GM13977 (cell line): ENCODE measurements around the gene MTHFD1L.

Experiments
- DNase-seq: peaks from one replicate; pipeline ENCODE4 v3.0.0; 2012; ENCODE audit warnings: low spot score
- CTCF ChIP-seq: IDR thresholded peaks from 2 replicates; pipeline ENCODE4 v1.5.1; 2012; ENCODE audit warnings: mild to moderate bottlenecking, control low read depth; ENCODE audit not compliant: insufficient read depth; ENCODE audit errors: extremely low read depth, missing control alignments
- in situ Hi-C: fragments of 300-500 bp; cut with MboI; formaldehyde crosslinking; loops from one replicate; pipeline ENCODE4 v1.12.0; 2022; ENCODE audit warnings: low sequenced_read_pairs, low pct_unique_long_range_greater_than_20kb, mixed read lengths, inconsistent platforms; ENCODE audit not compliant: unreplicated experiment

Gene MTHFD1L

GRCh38 chr6:150939399-150939798 lies 73.9 kb downstream of the MTHFD1L start:
- no peak for TF ChIP-seq CTCF
- in situ Hi-C loops, result no loop called here
- no peak for DNase-seq

GRCh38 chr6:150940941-150941340 lies 75.4 kb downstream of the MTHFD1L start:
- no peak for DNase-seq
- in situ Hi-C loops, result no loop called here
- TF ChIP-seq CTCF, result no peak

DNA sequence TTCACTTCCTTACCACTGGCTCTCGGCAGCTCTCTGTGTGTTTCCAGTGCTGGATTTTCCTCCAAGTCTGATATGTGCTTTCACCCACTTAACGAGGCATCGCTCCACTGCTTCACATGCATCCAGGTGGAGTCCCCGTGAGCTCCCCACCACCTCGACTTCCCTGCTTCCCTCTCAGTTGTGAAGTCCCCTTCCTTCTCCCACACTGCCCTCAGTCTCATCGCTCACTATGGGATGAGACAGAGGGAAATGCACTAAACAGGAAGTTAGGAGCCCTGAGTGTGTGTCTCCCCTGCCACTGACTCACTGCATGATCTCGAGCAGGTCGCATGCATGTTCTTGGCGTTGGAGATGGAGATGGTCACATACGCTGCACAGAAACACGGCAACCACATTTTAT lies 84.0 kb downstream of the MTHFD1L start:
- in situ Hi-C loops, result no loop called here
- no peak for DNase-seq
- TF ChIP-seq CTCF, result no peak

DNA sequence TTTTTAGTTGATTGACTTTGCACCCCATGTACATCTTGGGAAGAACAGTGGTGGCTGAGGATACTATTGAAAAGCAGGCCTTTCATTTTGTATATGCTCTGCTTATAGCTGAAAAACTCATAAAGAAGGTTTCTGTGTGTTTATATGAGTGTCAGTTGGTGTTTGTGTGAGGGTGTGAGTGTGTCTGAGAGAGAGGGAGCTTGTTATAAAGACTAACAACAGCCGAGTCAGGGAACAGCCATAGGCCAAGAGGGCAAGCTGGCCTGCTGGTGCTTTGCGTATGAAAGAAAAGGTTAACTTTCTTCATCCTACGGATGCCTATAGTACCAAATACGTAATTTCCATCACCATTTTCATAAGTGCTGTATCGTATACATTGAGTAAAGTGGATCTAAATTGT lies 88.3 kb downstream of the MTHFD1L start:
- DNase-seq, result no peak
- TF ChIP-seq CTCF, result no peak
- in situ Hi-C loops, result no loop called here

GRCh38 chr6:150959166-150959565 lies 93.7 kb downstream of the MTHFD1L start:
- in situ Hi-C loops, result no loop called here
- TF ChIP-seq CTCF, result no peak
- DNase-seq, result no peak

GRCh38 chr6:150962436-150962835 lies 96.9 kb downstream of the MTHFD1L start:
- in situ Hi-C loops, result no loop called here
- no peak for TF ChIP-seq CTCF
- no peak for DNase-seq

GRCh38 chr6:150964765-150965164 lies 99.3 kb downstream of the MTHFD1L start:
- in situ Hi-C loops, result no loop called here
- no peak for TF ChIP-seq CTCF
- DNase-seq, result no peak
